Fibroblast of lung (primary cell): ENCODE measurements around the gene BTBD7. TPM values are rescaled to one million over a fixed set of nuclear protein-coding genes. Genes with fewer than 3 reads are reported as not detected.

Experiments
- DNase-seq, 2 donors: peaks; one replicate each; pipeline versions ENCODE4 v3.0.0 to v3.0.0-alpha.2; 2010; ENCODE audit warnings: low read depth in 2 of 2
- H2AFZ ChIP-seq: 2 replicates; pipeline ENCODE4 v1.5.1; 2012; ENCODE audit warnings: low read length, control low read depth, inconsistent platforms
- H3K27ac ChIP-seq: 2 replicates; pipeline ENCODE4 v1.5.1; 2011; ENCODE audit warnings: low read length, control low read depth; ENCODE audit not compliant: insufficient read depth
- H3K27me3 ChIP-seq: 2 replicates; pipeline ENCODE4 v1.5.1; 2011; ENCODE audit warnings: mild to moderate bottlenecking, low read length; ENCODE audit not compliant: control insufficient read depth, insufficient read depth
- H3K36me3 ChIP-seq: 2 replicates; pipeline ENCODE4 v1.5.1; 2011; ENCODE audit warnings: low read length; ENCODE audit not compliant: control insufficient read depth, insufficient read depth
- H3K4me1 ChIP-seq: 2 replicates; pipeline ENCODE4 v1.5.1; 2011; ENCODE audit warnings: low read length; ENCODE audit not compliant: control insufficient read depth, insufficient read depth; ENCODE audit errors: extremely low read depth
- H3K4me2 ChIP-seq: 2 replicates; pipeline ENCODE4 v1.5.1; 2011; ENCODE audit warnings: low read length, control low read depth; ENCODE audit not compliant: insufficient read depth; ENCODE audit errors: extremely low read depth
- H3K4me3 ChIP-seq, 4 experiments: fragments of 200-600 bp in 1 of 4; sonication (generic) in 1 of 4; replicated peaks in 1 of 4; 2 replicates each; pipeline ENCODE4 v1.5.1; 2011 to 2016; ENCODE audit warnings: low read length in 4 of 4, low read depth in 3 of 4, mild to moderate bottlenecking in 3 of 4, control low read depth in 2 of 4, inconsistent platforms in 1 of 4, mixed read lengths in 1 of 4; ENCODE audit not compliant: insufficient read depth in 1 of 4; ENCODE audit errors: control extremely low read depth in 1 of 4
- H3K79me2 ChIP-seq: 2 replicates; pipeline ENCODE4 v1.5.1; 2012; ENCODE audit warnings: mild to moderate bottlenecking, low read length, inconsistent platforms; ENCODE audit not compliant: control insufficient read depth, insufficient read depth
- H3K9ac ChIP-seq: 2 replicates; pipeline ENCODE4 v1.5.1; 2011; ENCODE audit warnings: mild to moderate bottlenecking, low read length, control low read depth; ENCODE audit not compliant: insufficient read depth
- H3K9me3 ChIP-seq: 2 replicates; pipeline ENCODE4 v1.5.1; 2012; ENCODE audit warnings: low read depth, low read length; ENCODE audit not compliant: control insufficient read depth, insufficient read depth
- H4K20me1 ChIP-seq: 2 replicates; pipeline ENCODE4 v1.5.1; 2011; ENCODE audit warnings: low read length; ENCODE audit not compliant: control insufficient read depth, insufficient read depth; ENCODE audit errors: extremely low read depth
- CTCF ChIP-seq, 2 donors: IDR thresholded peaks in 1 of 2; conservative IDR thresholded peaks in 1 of 2; 1 replicate in 1 of 2; 2 replicates in 1 of 2; pipeline ENCODE4 v1.5.1; 2011 to 2012; ENCODE audit warnings: low read length in 2 of 2, control low read depth in 1 of 2, inconsistent platforms in 1 of 2, low read depth in 1 of 2, mild to moderate bottlenecking in 1 of 2
- EZH2 ChIP-seq: IDR thresholded peaks from 2 replicates; pipeline ENCODE4 v1.5.1; 2012; ENCODE audit warnings: low read length, control low read depth, mild to moderate bottlenecking; ENCODE audit errors: missing control alignments
- polyA plus RNA-seq, 2 donors: library from polyadenylated mRNA; depleted of rRNA in 1 of 2; stranded (reverse) in 1 of 2; unstranded in 1 of 2; fragments of >200 nt; gene quantifications; 2 replicates each; pipeline ENCODE4 v1.2.1, GENCODE V29; 2011 to 2012; ENCODE audit warnings: missing spikeins in 1 of 2
- total RNA-seq: library from RNA; depleted of rRNA; stranded (reverse); fragments of >200 nt; gene quantifications from 2 replicates; pipeline ENCODE4 v1.2.1, GENCODE V29; 2014

BTBD7 gene
- total and polyA plus RNA-seq, 2 donors (not counting 1 experiment from before 2014, with no cell fraction given), result 20.5 to 25.9 TPM

- no peak for DNase-seq
- Histone ChIP-seq H3K27me3 (no peaks in the 10 kb centered on the region), H3K9me3 (no peaks in the 10 kb centered on the region), H2AFZ (peak overlapping the region; percentile 98), H3K36me3 (no peaks in the 10 kb centered on the region), H3K27ac (peak overlapping the region; percentile 78), H4K20me1 (no peaks in the 10 kb centered on the region), H3K4me1 (no peaks in the 10 kb centered on the region), H3K4me3 (peak overlapping the region; percentile 43 to 98 (median 76)), H3K9ac (peak overlapping the region; percentile 73), H3K4me2 (peak overlapping the region; percentile 98), H3K79me2 (peaks cover 37% of the 10 kb centered on the region)
- TF ChIP-seq EZH2 (no peak), CTCF (conservative IDR thresholded peaks at IDR 0.05 in 1 of 2, IDR thresholded peaks at IDR 0.05 in 1 of 2; ENCODE audit: low read depth in 1 of 2, low read length in 2 of 2) (no peak)
These were observed 831 bp upstream of the BTBD7 start for GRCh38 chr14:93333631-93334103.

DNA sequence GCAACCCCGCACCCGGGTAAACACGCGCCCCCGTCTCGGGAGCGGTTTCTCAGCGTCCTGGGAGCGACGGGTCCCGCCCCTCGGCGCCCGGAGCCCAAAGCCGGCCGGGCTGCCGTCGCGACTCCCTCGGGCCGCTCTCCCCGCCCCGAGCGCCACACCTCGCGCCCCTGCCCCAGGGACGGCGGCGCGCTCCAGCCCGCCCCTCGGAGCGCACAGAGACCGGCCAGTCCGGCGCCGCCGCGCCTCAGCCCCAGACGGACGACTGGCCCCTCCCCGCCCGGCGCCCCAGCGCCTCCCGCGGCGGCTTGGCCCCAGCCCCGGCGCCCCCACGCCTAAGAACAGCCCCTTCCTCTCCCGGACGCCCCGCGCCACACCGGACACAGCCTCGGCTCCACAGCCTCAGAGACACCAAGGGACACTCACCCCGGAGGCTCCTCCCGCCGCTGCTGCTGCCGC is 411 bp downstream of the BTBD7 start:
- DNase-seq, result peak; percentile 28 to 63
- Histone ChIP-seq H3K27me3 (no peaks in the 10 kb centered on the region), H2AFZ (peak overlapping the region; percentile 52), H3K4me1 (no peaks in the 10 kb centered on the region), H3K9ac (peak overlapping the region; percentile 88), H4K20me1 (no peaks in the 10 kb centered on the region), H3K4me3 (peak overlapping the region; percentile 50 to 82 (median 72)), H3K4me2 (peak overlapping the region; percentile 77), H3K27ac (peak overlapping the region; percentile 82), H3K36me3 (no peaks in the 10 kb centered on the region), H3K79me2 (peaks cover 49% of the 10 kb centered on the region), H3K9me3 (no peaks in the 10 kb centered on the region)
- TF ChIP-seq EZH2, result no peak
- TF ChIP-seq CTCF (conservative IDR thresholded peaks at IDR 0.05 in 1 of 2, IDR thresholded peaks at IDR 0.05 in 1 of 2; ENCODE audit: low read depth in 1 of 2, low read length in 2 of 2), result no peak

- Histone ChIP-seq H3K36me3 (no peaks in the 10 kb centered on the region), H3K27me3 (no peaks in the 10 kb centered on the region), H3K79me2 (peaks cover 55% of the 10 kb centered on the region), H3K9me3 (no peaks in the 10 kb centered on the region), H3K4me3 (peak overlapping the region; percentile 50 to 82 (median 72)), H3K9ac (peak overlapping the region; percentile 88), H3K4me1 (no peaks in the 10 kb centered on the region), H3K4me2 (peak overlapping the region; percentile 77), H2AFZ (no peak overlapping the region), H3K27ac (peak overlapping the region; percentile 82), H4K20me1 (no peaks in the 10 kb centered on the region)
- DNase-seq, result peak in 1 of 2 donors; percentile 9
- TF ChIP-seq EZH2, result no peak
- no peak for TF ChIP-seq CTCF (conservative IDR thresholded peaks at IDR 0.05 in 1 of 2, IDR thresholded peaks at IDR 0.05 in 1 of 2; ENCODE audit: low read depth in 1 of 2, low read length in 2 of 2)
These were observed 974 bp downstream of the BTBD7 start for GRCh38 chr14:93331728-93332396.
